WTC11 (cell line): ENCODE results near the gene TOM1L2. TPM values are rescaled to one million over a fixed set of nuclear protein-coding genes. Genes with fewer than 3 reads are reported as not detected.

Experiments
- ATAC-seq: fragments of 200-7000 bp; cut with Tn5 transposase; 2 replicates; pipeline ENCODE4 v1.10.0; 2021; ENCODE audit warnings: mild to moderate bottlenecking, moderate library complexity
- CTCF ChIA-PET: fragments of 300-600 bp; sonication (Branson Sonifier 250); formaldehyde crosslinking; loops from one replicate; lab custom pipeline; 2021; ENCODE audit warnings: antibody characterized with exemption; lab: Charles Lee
- POLR2A ChIA-PET: fragments of 350-600 bp; sonication (Branson Sonifier 250); formaldehyde crosslinking; loops from one replicate; lab custom pipeline; 2021; ENCODE audit warnings: antibody characterized with exemption; lab: Charles Lee
- DNase-seq: peaks from one replicate; pipeline ENCODE4 v3.0.0; 2021; ENCODE audit warnings: low spot score
- H3K27ac Mint-ChIP-seq: 2 replicates; pipeline ENCODE4 v1.8.0; 2021; ENCODE audit warnings: mixed read lengths
- H3K27me3 Mint-ChIP-seq: 2 replicates; pipeline ENCODE4 v1.8.0; 2021; ENCODE audit warnings: low read depth, mild to moderate bottlenecking, moderate library complexity, mixed read lengths
- H3K36me3 Mint-ChIP-seq: 2 replicates; pipeline ENCODE4 v1.8.0; 2021; ENCODE audit warnings: mixed read lengths
- H3K4me1 Mint-ChIP-seq: 2 replicates; pipeline ENCODE4 v1.8.0; 2022; ENCODE audit warnings: mixed read lengths
- H3K4me3 Mint-ChIP-seq: 2 replicates; pipeline ENCODE4 v1.8.0; 2021; ENCODE audit warnings: mild to moderate bottlenecking, moderate library complexity, mixed read lengths
- H3K9me3 Mint-ChIP-seq: 2 replicates; pipeline ENCODE4 v1.8.0; 2021; ENCODE audit warnings: mixed read lengths
- AR ChIP-seq: fragments of 250-450 bp; sonication (Bioruptor Pico); IDR thresholded peaks from 2 replicates; pipeline ENCODE4 v1.9.0; 2021; ENCODE audit warnings: mild to moderate bottlenecking
- ARID4B ChIP-seq: sonication (generic); formaldehyde crosslinking; IDR thresholded peaks from 2 replicates; pipeline ENCODE4 v1.8.0; 2023; ENCODE audit warnings: missing genetic modification reagents, mild to moderate bottlenecking, borderline replicate concordance
- ELF4 ChIP-seq: sonication (generic); formaldehyde crosslinking; IDR thresholded peaks from 2 replicates; pipeline ENCODE4 v1.8.1; 2022; ENCODE audit warnings: low read depth, mild to moderate bottlenecking, moderate library complexity, missing genetic modification reagents
- ERG ChIP-seq: fragments of 250-450 bp; sonication (Bioruptor Pico); IDR thresholded peaks from 2 replicates; pipeline ENCODE4 v1.8.0; 2021; ENCODE audit warnings: mild to moderate bottlenecking
- HMGA2 ChIP-seq: fragments of 250-450 bp; sonication (Bioruptor Pico); IDR thresholded peaks from 2 replicates; pipeline ENCODE4 v1.4.0; 2021; ENCODE audit warnings: mild to moderate bottlenecking, moderate library complexity
- HMGXB4 ChIP-seq: sonication (generic); formaldehyde crosslinking; IDR thresholded peaks from 2 replicates; pipeline ENCODE4 v1.8.1; 2023; ENCODE audit warnings: mild to moderate bottlenecking, moderate library complexity, missing genetic modification reagents
- MYBL2 ChIP-seq: sonication (generic); formaldehyde crosslinking; IDR thresholded peaks from 2 replicates; pipeline ENCODE4 v1.8.1; 2023; ENCODE audit warnings: mild to moderate bottlenecking, moderate library complexity, missing genetic modification reagents
- NFYB ChIP-seq: sonication (generic); formaldehyde crosslinking; conservative IDR thresholded peaks from 2 replicates; pipeline ENCODE4 v1.8.0; 2022; ENCODE audit warnings: low read depth, missing genetic modification reagents
- PRDM15 ChIP-seq: sonication (generic); formaldehyde crosslinking; IDR thresholded peaks from 2 replicates; pipeline ENCODE4 v1.8.0; 2022; ENCODE audit warnings: missing genetic modification reagents
- SMAD4 ChIP-seq: sonication (generic); formaldehyde crosslinking; IDR thresholded peaks from 2 replicates; pipeline ENCODE4 v1.8.0; 2022; ENCODE audit warnings: mild to moderate bottlenecking, missing genetic modification reagents
- TP53 ChIP-seq: sonication (generic); formaldehyde crosslinking; IDR thresholded peaks from 2 replicates; pipeline ENCODE4 v1.8.1; 2023; ENCODE audit warnings: mild to moderate bottlenecking, missing genetic modification reagents
- ZNF416 ChIP-seq: fragments of 250-450 bp; sonication (Bioruptor Pico); IDR thresholded peaks from 2 replicates; pipeline ENCODE4 v1.9.0; 2021; ENCODE audit warnings: mild to moderate bottlenecking, inconsistent platforms
- ZNF512 ChIP-seq: sonication (generic); formaldehyde crosslinking; IDR thresholded peaks from 2 replicates; pipeline ENCODE4 v1.8.1; 2022; ENCODE audit warnings: missing genetic modification reagents, borderline replicate concordance
- total RNA-seq: library from RNA; stranded (reverse); gene quantifications from 3 replicates; pipeline ENCODE4 v1.2.3, GENCODE V29; 2021

Gene TOM1L2
- total RNA-seq, 1 experiment from 2014 or later = 6.4 TPM

- CTCF ChIA-PET = interaction anchor here (1.4 to 2.9 kb wide), 2 partner anchors 11 to 42 kb away, joined by 4 to 16 read pairs; partner anchors contain the start of genes DRC3 and TOM1L2
- Mint-ChIP-seq H3K4me1 (peaks cover 22% of the 10 kb centered on the region), H3K27ac (no peak overlapping the region), H3K9me3 (no peaks in the 10 kb centered on the region), H3K36me3 (no peaks in the 10 kb centered on the region), H3K27me3 (no peaks in the 10 kb centered on the region), H3K4me3 (no peak overlapping the region)
- no peak for TF ChIP-seq SMAD4 (CRISPR knock-in tag)
- TF ChIP-seq ZNF416 (CRISPR knock-in tag) = no peak
- no peak for TF ChIP-seq HMGA2 (CRISPR knock-in tag)
- no peak for TF ChIP-seq ARID4B (CRISPR knock-in tag)
- TF ChIP-seq ELF4 (CRISPR knock-in tag) = no peak
- DNase-seq = no peak
- POLR2A ChIA-PET = interaction anchor here (1.1 kb wide), 1 partner anchor 92 kb away, joined by 4 read pairs; no protein-coding TSS in a partner anchor
- no peak for ATAC-seq
Observed at GRCh38 chr17:17929655-17930380, 42.4 kb downstream of the TOM1L2 start.

GRCh38 chr17:17928398-17929287 is 43.6 kb downstream of the TOM1L2 start:
- no peak; the same call in 1 of the 2 replicates for ATAC-seq
- Mint-ChIP-seq H3K27ac (peak overlapping the region; percentile 7; the same call in 1 of the 2 replicates), H3K27me3 (no peaks in the 10 kb centered on the region), H3K9me3 (no peaks in the 10 kb centered on the region), H3K36me3 (no peaks in the 10 kb centered on the region), H3K4me1 (peaks cover 22% of the 10 kb centered on the region), H3K4me3 (no peak overlapping the region; the same call in 1 of the 2 replicates)
- ChIA-PET CTCF (interaction anchor here (0.6 to 2.9 kb wide), 4 partner anchors 9 to 65 kb away, joined by 4 to 16 read pairs (median 4); partner anchors contain the start of genes DRC3 and TOM1L2), POLR2A (interaction anchor here (1.1 kb wide), 1 partner anchor 91 kb away, joined by 4 read pairs; no protein-coding TSS in a partner anchor)
- DNase-seq = no peak
- TF ChIP-seq NFYB = no peak
- no peak for TF ChIP-seq PRDM15 (CRISPR knock-in tag)
- TF ChIP-seq ZNF512 (CRISPR knock-in tag) = no peak
- TF ChIP-seq ERG = no peak
- no peak for TF ChIP-seq MYBL2
- no peak for TF ChIP-seq AR (CRISPR knock-in tag)
- TF ChIP-seq HMGXB4 (CRISPR knock-in tag) = no peak
- TF ChIP-seq TP53 (CRISPR knock-in tag) = no peak
